ENCODE results near the gene HLA-A.

The HLA-A gene

GRCh38 chr6:29982097-29982496, 39.8 kb downstream of the HLA-A start:
- peaks cover 14% of the 10 kb centered on the region for H3K4me1 ChIP-seq (ENCODE audit: control insufficient read depth, insufficient read depth, low read length)

GRCh38 chr6:29984232-29984631, 41.9 kb downstream of the HLA-A start:
- no peaks in the 10 kb centered on the region for H3K27me3 ChIP-seq (ENCODE audit: control insufficient read depth, insufficient read depth, low read length)

More at GRCh38 chr6:29982097-29982496, 39.8 kb downstream of the HLA-A start:
- Histone ChIP-seq H3K36me3 (ENCODE audit: control insufficient read depth, insufficient read depth, low read length) (no peaks in the 10 kb centered on the region), H3K27me3 (ENCODE audit: control insufficient read depth, insufficient read depth, low read length) (no peaks in the 10 kb centered on the region), H3K9me3 (ENCODE audit: control insufficient read depth, low read length) (no peaks in the 10 kb centered on the region), H3K9ac (ENCODE audit: low read length) (no peak overlapping the region), H3K4me3 (ENCODE audit: low read length) (no peak overlapping the region)

GRCh38 chr6:29984992-29985391, 42.7 kb downstream of the HLA-A start:
- H3K27me3 ChIP-seq (ENCODE audit: control insufficient read depth, insufficient read depth, low read length), result no peaks in the 10 kb centered on the region
- H3K4me3 ChIP-seq (ENCODE audit: low read length), result no peak overlapping the region
- no peaks in the 10 kb centered on the region for H3K36me3 ChIP-seq (ENCODE audit: control insufficient read depth, insufficient read depth, low read length)
- H3K4me1 ChIP-seq (ENCODE audit: control insufficient read depth, insufficient read depth, low read length), result peaks cover 8% of the 10 kb centered on the region
- no peaks in the 10 kb centered on the region for H3K9me3 ChIP-seq (ENCODE audit: control insufficient read depth, low read length)
- H3K9ac ChIP-seq (ENCODE audit: low read length), result no peak overlapping the region

More at GRCh38 chr6:29984232-29984631, 41.9 kb downstream of the HLA-A start:
- H3K4me1 ChIP-seq (ENCODE audit: control insufficient read depth, insufficient read depth, low read length), result peaks cover 8% of the 10 kb centered on the region
- no peaks in the 10 kb centered on the region for H3K9me3 ChIP-seq (ENCODE audit: control insufficient read depth, low read length)
- H3K36me3 ChIP-seq (ENCODE audit: control insufficient read depth, insufficient read depth, low read length), result no peaks in the 10 kb centered on the region
- H3K9ac ChIP-seq (ENCODE audit: low read length), result no peak overlapping the region
- no peak overlapping the region for H3K4me3 ChIP-seq (ENCODE audit: low read length)

DNA sequence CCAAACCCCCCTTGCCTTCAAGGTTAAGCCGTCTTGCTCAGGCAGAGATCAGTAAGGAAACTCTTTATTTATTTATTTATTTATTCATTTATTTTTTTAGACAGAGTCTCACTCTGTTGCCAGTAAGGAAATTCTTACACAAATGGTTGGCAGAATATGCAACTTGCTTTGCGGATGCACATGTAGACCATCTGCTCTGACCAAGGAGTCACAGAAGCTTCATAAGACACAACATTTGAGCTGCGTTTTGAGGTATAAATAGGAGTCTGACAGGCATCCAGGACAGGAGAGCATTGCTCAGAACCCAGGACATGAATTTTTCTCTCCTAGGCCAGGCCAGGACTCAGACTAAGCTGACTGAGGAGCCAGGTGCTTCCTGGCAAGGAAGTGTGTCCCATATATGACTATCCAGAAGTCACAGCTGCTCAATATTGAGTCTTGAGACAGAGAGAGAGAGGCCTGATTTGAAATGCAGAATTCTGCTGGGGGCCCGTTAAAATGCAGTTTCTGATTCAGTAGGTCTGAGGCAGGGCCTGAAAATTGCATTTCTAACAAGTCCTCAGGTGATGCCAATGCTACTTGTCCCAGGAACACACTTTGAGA, 43.9 kb downstream of the HLA-A start:
- H3K4me3 ChIP-seq (ENCODE audit: low read length), result no peak overlapping the region
- no peaks in the 10 kb centered on the region for H3K9me3 ChIP-seq (ENCODE audit: control insufficient read depth, low read length)
- H3K4me1 ChIP-seq (ENCODE audit: control insufficient read depth, insufficient read depth, low read length), result peaks cover 2% of the 10 kb centered on the region
- no peak overlapping the region for H3K9ac ChIP-seq (ENCODE audit: low read length)
- no peaks in the 10 kb centered on the region for H3K36me3 ChIP-seq (ENCODE audit: control insufficient read depth, insufficient read depth, low read length)
- no peaks in the 10 kb centered on the region for H3K27me3 ChIP-seq (ENCODE audit: control insufficient read depth, insufficient read depth, low read length)

DNA sequence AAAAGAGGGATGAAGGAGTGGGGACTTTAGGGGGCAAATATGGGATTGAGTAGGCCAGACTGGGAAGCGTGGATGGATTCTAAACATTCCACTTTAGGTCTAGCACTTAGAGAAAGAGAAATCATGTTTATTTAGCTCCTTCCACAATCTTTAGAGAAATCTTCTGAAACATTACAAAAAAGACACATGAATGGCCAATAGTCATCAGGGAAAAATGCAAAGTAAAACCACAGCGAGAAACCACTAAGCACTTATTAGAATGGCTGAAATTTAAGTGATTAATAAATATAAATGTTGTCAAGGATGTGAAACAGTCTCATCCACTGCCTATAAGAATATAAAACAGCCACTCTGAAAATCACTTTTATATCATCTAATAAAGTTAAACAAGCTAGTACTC, 46.9 kb downstream of the HLA-A start:
- Histone ChIP-seq H3K9ac (ENCODE audit: low read length) (no peak overlapping the region), H3K4me1 (ENCODE audit: control insufficient read depth, insufficient read depth, low read length) (no peaks in the 10 kb centered on the region), H3K4me3 (ENCODE audit: low read length) (no peak overlapping the region), H3K9me3 (ENCODE audit: control insufficient read depth, low read length) (no peaks in the 10 kb centered on the region), H3K36me3 (ENCODE audit: control insufficient read depth, insufficient read depth, low read length) (no peaks in the 10 kb centered on the region), H3K27me3 (ENCODE audit: control insufficient read depth, insufficient read depth, low read length) (no peaks in the 10 kb centered on the region)

GRCh38 chr6:29990931-29991330, 48.6 kb downstream of the HLA-A start:
- no peak overlapping the region for H3K4me3 ChIP-seq (ENCODE audit: low read length)
- no peaks in the 10 kb centered on the region for H3K4me1 ChIP-seq (ENCODE audit: control insufficient read depth, insufficient read depth, low read length)
- H3K27me3 ChIP-seq (ENCODE audit: control insufficient read depth, insufficient read depth, low read length), result peaks cover 5% of the 10 kb centered on the region
- no peaks in the 10 kb centered on the region for H3K9me3 ChIP-seq (ENCODE audit: control insufficient read depth, low read length)
- H3K36me3 ChIP-seq (ENCODE audit: control insufficient read depth, insufficient read depth, low read length), result no peaks in the 10 kb centered on the region
- H3K9ac ChIP-seq (ENCODE audit: low read length), result no peak overlapping the region

DNA sequence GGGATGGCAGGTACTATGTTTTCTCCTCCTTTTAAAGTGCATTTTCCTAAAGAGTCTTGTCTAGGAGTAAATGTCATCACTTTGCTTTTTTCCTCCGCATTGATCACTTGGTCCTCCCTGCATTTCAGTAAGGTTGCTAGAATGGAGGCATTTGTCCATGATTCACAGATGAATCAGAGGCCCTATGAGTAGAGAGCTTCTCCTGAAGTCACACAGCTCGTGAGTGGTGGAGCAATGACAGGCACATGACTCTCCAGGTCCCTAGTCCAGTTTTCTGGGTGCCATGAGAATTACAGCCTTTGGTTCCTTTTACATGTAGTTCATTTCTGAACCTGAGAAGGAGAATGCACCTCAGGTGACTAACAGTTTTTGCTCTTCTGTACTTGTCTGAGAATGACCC, 50.5 kb downstream of the HLA-A start:
- Histone ChIP-seq H3K4me1 (ENCODE audit: control insufficient read depth, insufficient read depth, low read length) (no peaks in the 10 kb centered on the region), H3K4me3 (ENCODE audit: low read length) (no peak overlapping the region), H3K9me3 (ENCODE audit: control insufficient read depth, low read length) (no peaks in the 10 kb centered on the region), H3K36me3 (ENCODE audit: control insufficient read depth, insufficient read depth, low read length) (no peaks in the 10 kb centered on the region), H3K9ac (ENCODE audit: low read length) (no peak overlapping the region), H3K27me3 (ENCODE audit: control insufficient read depth, insufficient read depth, low read length) (peaks cover 5% of the 10 kb centered on the region)

GRCh38 chr6:29994826-29995225, 52.5 kb downstream of the HLA-A start:
- Histone ChIP-seq H3K36me3 (ENCODE audit: control insufficient read depth, insufficient read depth, low read length) (no peaks in the 10 kb centered on the region), H3K4me3 (ENCODE audit: low read length) (no peak overlapping the region), H3K9ac (ENCODE audit: low read length) (no peak overlapping the region), H3K4me1 (ENCODE audit: control insufficient read depth, insufficient read depth, low read length) (no peaks in the 10 kb centered on the region), H3K9me3 (ENCODE audit: control insufficient read depth, low read length) (no peaks in the 10 kb centered on the region), H3K27me3 (ENCODE audit: control insufficient read depth, insufficient read depth, low read length) (peaks cover 5% of the 10 kb centered on the region)

DNA sequence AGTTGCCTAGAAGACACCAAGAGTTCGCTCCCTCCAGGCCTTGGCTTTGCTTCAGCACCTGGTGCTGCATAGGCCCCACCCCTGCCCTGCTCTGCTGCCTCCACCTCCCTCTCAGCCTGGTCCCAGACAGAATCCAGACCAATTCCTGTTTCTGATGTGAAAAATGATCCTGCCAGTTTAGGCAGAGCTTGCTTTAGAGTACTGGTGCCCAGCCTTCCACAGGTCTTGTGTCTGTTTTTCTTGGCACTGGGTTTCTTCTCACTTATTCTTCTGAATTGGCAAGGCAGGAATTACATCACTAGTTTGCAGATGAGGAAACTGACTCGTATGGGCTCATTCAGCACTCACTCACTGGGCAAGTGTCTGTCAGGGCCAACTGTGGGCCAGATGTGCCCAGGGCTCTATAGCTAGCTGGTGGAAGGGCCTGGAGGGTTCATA, 53.0 kb downstream of the HLA-A start:
- no peaks in the 10 kb centered on the region for H3K9me3 ChIP-seq (ENCODE audit: control insufficient read depth, low read length)
- peaks cover 5% of the 10 kb centered on the region for H3K27me3 ChIP-seq (ENCODE audit: control insufficient read depth, insufficient read depth, low read length)

More for the DNA sequence above, 53.0 kb downstream of the HLA-A start:
- no peak overlapping the region for H3K4me3 ChIP-seq (ENCODE audit: low read length)
- H3K36me3 ChIP-seq (ENCODE audit: control insufficient read depth, insufficient read depth, low read length), result no peaks in the 10 kb centered on the region
- no peaks in the 10 kb centered on the region for H3K4me1 ChIP-seq (ENCODE audit: control insufficient read depth, insufficient read depth, low read length)
- H3K9ac ChIP-seq (ENCODE audit: low read length), result no peak overlapping the region

Data from mucosa of stomach (tissue), 1 donor.